Chondrocyte (in vitro differentiated cells): ENCODE data around the gene CETP. TPM values are rescaled to one million over a fixed set of nuclear protein-coding genes. Genes with fewer than 3 reads are reported as not detected.
A peak's percentile ranks its signal among the peaks of the same experiment; 100 is the strongest.
"Not testable (repeated sequence)": the region's sequence is repeated elsewhere in the genome, so short reads cannot be mapped to it uniquely, and the experiment has no call there.

Source experiments
- DNase-seq: peaks from one replicate; pipeline ENCODE4 v3.0.0; 2021; ENCODE audit warnings: mixed read lengths, low spot score
- H3K27ac Mint-ChIP-seq: one replicate; pipeline ENCODE4 v1.8.0; 2021; ENCODE audit warnings: mild to moderate bottlenecking, moderate library complexity, mixed read lengths; ENCODE audit not compliant: unreplicated experiment
- H3K27me3 Mint-ChIP-seq: 2 replicates; pipeline ENCODE4 v1.8.0; 2021; ENCODE audit warnings: low read depth, mixed read lengths
- H3K36me3 Mint-ChIP-seq: 2 replicates; pipeline ENCODE4 v1.8.0; 2021; ENCODE audit warnings: low read depth, mixed read lengths
- H3K4me1 Mint-ChIP-seq: 2 replicates; pipeline ENCODE4 v1.8.0; 2021; ENCODE audit warnings: low read depth, mild to moderate bottlenecking, mixed read lengths
- H3K4me3 Mint-ChIP-seq: one replicate; pipeline ENCODE4 v1.8.0; 2021; ENCODE audit warnings: mild to moderate bottlenecking, moderate library complexity, mixed read lengths; ENCODE audit not compliant: unreplicated experiment
- H3K9me3 Mint-ChIP-seq: 2 replicates; pipeline ENCODE4 v1.8.0; 2021; ENCODE audit warnings: low read depth, mixed read lengths
- CTCF ChIP-seq: fragments of 200-600 bp; sonication (generic); IDR thresholded peaks from 2 replicates; pipeline ENCODE4 v1.5.0; 2021; ENCODE audit warnings: antibody characterized with exemption, mild to moderate bottlenecking, moderate library complexity
- total RNA-seq: library from RNA; stranded (reverse); gene quantifications from 3 replicates; pipeline ENCODE4 v1.2.1, GENCODE V29; 2021

CETP gene
- total RNA-seq, 1 donor from 2014 or later = not detected

GRCh38 chr16:56969769-56970168 is 8.0 kb downstream of the CETP start:
- no peak overlapping the region for H3K4me3 Mint-ChIP-seq
- no peak for TF ChIP-seq CTCF
- no peaks in the 10 kb centered on the region for H3K36me3 Mint-ChIP-seq
- peaks cover 10% of the 10 kb centered on the region for H3K4me1 Mint-ChIP-seq
- H3K9me3 Mint-ChIP-seq = no peaks in the 10 kb centered on the region
- peaks cover 3% of the 10 kb centered on the region for H3K27me3 Mint-ChIP-seq
- H3K27ac Mint-ChIP-seq = no peak overlapping the region
- DNase-seq = peak; percentile 83

DNA sequence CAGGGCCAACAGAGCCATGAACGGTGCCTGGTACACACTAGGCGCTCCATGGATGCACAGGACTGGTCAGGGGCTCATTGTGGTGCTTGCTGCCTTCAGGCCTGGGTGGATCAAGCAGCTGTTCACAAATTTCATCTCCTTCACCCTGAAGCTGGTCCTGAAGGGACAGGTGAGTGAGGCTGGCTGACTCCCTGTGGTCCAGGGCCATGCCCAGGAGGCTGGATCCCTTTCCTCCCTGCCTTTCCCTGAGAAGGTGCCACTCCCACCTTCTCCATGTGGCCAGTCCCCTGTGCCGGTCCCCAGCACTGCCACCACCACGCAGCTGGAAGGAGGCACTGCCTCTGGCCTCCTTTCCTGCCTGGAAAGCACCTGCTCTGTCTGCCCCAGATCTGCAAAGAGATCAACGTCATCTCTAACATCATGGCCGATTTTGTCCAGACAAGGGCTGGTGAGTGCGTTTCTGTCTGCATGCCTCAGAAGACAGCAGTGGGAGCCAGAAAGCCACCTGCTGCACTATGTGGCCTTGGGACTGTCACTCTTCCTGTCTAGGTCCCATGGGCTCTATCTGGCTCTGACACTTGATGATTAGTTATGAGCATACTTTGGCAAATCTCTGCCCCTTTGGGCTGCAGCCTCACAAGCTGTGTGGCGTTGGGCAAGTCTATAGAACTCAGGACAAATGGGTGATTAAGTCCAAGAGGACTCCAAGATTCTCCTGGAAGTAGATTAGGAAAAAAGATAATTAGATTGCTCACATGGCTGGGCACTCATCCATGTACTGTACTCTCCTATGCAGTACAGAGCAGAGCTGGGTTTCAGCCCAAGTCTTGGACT is 9.4 kb downstream of the CETP start:
- no peak for TF ChIP-seq CTCF
- peaks cover 6% of the 10 kb centered on the region for H3K27me3 Mint-ChIP-seq
- peaks cover 1% of the 10 kb centered on the region for H3K36me3 Mint-ChIP-seq
- H3K27ac Mint-ChIP-seq = no peak overlapping the region
- DNase-seq = no peak
- H3K4me1 Mint-ChIP-seq = no peaks in the 10 kb centered on the region
- no peaks in the 10 kb centered on the region for H3K9me3 Mint-ChIP-seq
- no peak overlapping the region for H3K4me3 Mint-ChIP-seq

- no peak overlapping the region for H3K4me3 Mint-ChIP-seq
- TF ChIP-seq CTCF = no peak
- no peak for DNase-seq
- no peaks in the 10 kb centered on the region for H3K9me3 Mint-ChIP-seq
- H3K27ac Mint-ChIP-seq = no peak overlapping the region
- peaks cover 1% of the 10 kb centered on the region for H3K36me3 Mint-ChIP-seq
- H3K4me1 Mint-ChIP-seq = no peaks in the 10 kb centered on the region
- H3K27me3 Mint-ChIP-seq = peaks cover 6% of the 10 kb centered on the region
Measured at GRCh38 chr16:56971768-56972043, 10.0 kb downstream of the CETP start.

DNA sequence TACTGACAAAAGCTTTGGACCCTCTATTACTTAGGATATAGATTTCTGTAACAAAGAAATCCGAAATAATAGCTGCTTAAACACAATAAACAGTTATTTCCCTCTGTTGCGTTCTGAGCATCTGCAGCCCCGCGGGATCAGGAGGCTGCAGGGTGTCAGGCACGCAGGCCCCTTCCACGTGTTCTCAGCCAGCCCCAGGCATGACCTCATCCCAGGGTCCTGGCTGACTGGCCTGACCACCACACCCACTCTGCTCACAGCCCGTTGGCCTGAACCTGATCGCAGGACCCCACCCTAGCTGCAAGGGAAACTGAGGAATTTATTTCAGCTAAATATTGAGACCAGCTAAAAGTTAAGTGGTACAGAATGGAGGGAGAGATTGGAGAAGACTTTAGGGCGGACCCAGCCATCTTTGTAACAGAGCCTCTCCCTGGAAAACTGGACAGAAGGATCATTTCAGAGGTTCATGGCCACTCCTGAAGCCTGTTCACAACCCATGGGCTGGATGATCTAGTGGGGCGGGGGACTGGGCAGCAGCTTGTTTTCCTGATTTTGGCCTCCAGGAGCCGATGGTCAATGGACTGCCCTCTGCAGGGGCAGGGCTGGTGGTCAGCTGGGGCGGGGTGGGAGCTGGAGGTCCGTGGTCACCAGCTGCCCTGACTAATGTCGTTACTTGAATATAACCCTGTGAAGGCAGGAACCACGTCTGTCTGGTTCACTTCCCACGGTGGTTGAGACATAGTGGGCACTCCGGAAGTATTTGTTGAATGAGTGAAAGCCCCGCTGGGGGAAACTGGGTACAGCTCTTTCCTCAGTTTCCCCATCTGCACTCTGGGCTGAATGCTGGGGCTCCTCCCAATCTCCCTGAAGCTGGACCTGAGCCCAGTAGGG is 10.9 kb downstream of the CETP start:
- DNase-seq = no peak
- no peaks in the 10 kb centered on the region for H3K4me1 Mint-ChIP-seq
- peaks cover 1% of the 10 kb centered on the region for H3K36me3 Mint-ChIP-seq
- H3K4me3 Mint-ChIP-seq = no peak overlapping the region
- H3K27me3 Mint-ChIP-seq = peaks cover 6% of the 10 kb centered on the region
- no peak overlapping the region for H3K27ac Mint-ChIP-seq
- H3K9me3 Mint-ChIP-seq = no peaks in the 10 kb centered on the region
- no peak for TF ChIP-seq CTCF

GRCh38 chr16:56973294-56973689 is 11.5 kb downstream of the CETP start:
- Mint-ChIP-seq H3K27ac (no peak overlapping the region), H3K4me1 (no peaks in the 10 kb centered on the region), H3K27me3 (peaks cover 6% of the 10 kb centered on the region), H3K36me3 (peaks cover 1% of the 10 kb centered on the region), H3K9me3 (no peaks in the 10 kb centered on the region), H3K4me3 (no peak overlapping the region)
- DNase-seq = no peak
- no peak for TF ChIP-seq CTCF

DNA sequence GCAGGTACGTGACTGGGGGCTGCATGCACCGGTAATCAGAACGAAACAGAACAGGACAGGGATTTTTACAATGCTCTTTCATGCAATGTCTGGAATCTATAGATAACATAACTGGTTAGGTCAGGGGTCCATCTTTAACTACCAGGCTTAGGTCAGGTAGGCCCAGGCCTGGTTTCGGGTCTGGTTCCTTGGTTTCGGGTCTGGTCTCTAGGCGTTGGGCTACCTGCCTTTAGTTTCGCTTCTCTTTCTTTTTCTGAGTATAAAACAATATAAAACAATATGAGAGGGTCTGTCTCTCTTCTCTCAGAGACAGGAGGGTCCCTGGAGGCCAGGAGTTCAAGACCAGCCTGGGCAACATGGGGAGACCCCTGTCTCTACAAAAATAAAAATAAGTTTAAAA is 12.1 kb downstream of the CETP start:
- not testable (repeated sequence) for DNase-seq, H3K27ac Mint-ChIP-seq, H3K9me3 Mint-ChIP-seq, H3K27me3 Mint-ChIP-seq, H3K36me3 Mint-ChIP-seq, H3K4me1 Mint-ChIP-seq, H3K4me3 Mint-ChIP-seq
